Tibial nerve (tissue), 4 donors: ENCODE measurements around the gene NOTCH2. TPM values are rescaled to one million over a fixed set of nuclear protein-coding genes. Genes with fewer than 3 reads are reported as not detected.

ENCODE experiments used
- DNase-seq, 2 donors: peaks; one replicate each; pipeline ENCODE4 v3.0.0-alpha.2; 2019; ENCODE audit warnings: low spot score in 2 of 2
- H3K27ac ChIP-seq, 4 donors: fragments of 200-600 bp; sonication (generic) in 3 of 4; one replicate each; pipeline ENCODE4 v1.5.1; 2017 to 2019; ENCODE audit warnings: mild to moderate bottlenecking in 1 of 4
- H3K27me3 ChIP-seq, 2 donors: fragments of 200-600 bp; sonication (generic) in 1 of 2; one replicate each; pipeline versions ENCODE4 v1.5.1 to v1.6.0; 2017 to 2019
- H3K36me3 ChIP-seq, 3 donors: fragments of 200-600 bp; sonication (generic); one replicate each; pipeline ENCODE4 v1.5.1; 2018 to 2019
- H3K4me1 ChIP-seq, 4 donors: fragments of 200-600 bp; sonication (generic) in 3 of 4; one replicate each; pipeline ENCODE4 v1.5.1; 2017 to 2019
- H3K4me3 ChIP-seq, 4 donors: fragments of 200-600 bp; sonication (generic) in 3 of 4; one replicate each; pipeline ENCODE4 v1.5.1; 2017 to 2019; ENCODE audit warnings: mild to moderate bottlenecking in 1 of 4, moderate library complexity in 1 of 4
- H3K9me3 ChIP-seq, 4 donors: fragments of 200-600 bp; sonication (generic) in 3 of 4; one replicate each; pipeline ENCODE4 v1.5.1; 2017 to 2019
- EP300 ChIP-seq, 2 donors: sonication (generic); formaldehyde crosslinking; IDR thresholded peaks; one replicate each; pipeline ENCODE4 v1.6.1; 2017; ENCODE audit warnings: antibody characterized with exemption in 2 of 2, mild to moderate bottlenecking in 1 of 2
- POLR2A ChIP-seq, 2 donors: fragments of 450-650 bp; IDR thresholded peaks; one replicate each; pipeline ENCODE4 v1.6.1; 2017; ENCODE audit warnings: antibody characterized with exemption in 2 of 2, mild to moderate bottlenecking in 2 of 2, moderate library complexity in 2 of 2
- WGBS, 2 donors: methylation state at CpG; one replicate each; pipeline ENCODE4 v1.1.5; 2018; 5-methylcytosine and 5-hydroxymethylcytosine counted together
- total RNA-seq, 4 donors: library from RNA; depleted of rRNA; stranded (reverse); fragments of >200 nt; gene quantifications; one replicate each; pipeline ENCODE4 v1.1.0, GENCODE V29; 2016
- TF ChIP-seq, protein P1 (sequence below), 5 experiments: fragments of 200-600 bp in 3 of 5; fragments of 450-650 bp in 2 of 5; sonication (generic) in 3 of 5; IDR thresholded peaks; one replicate each; pipeline ENCODE4 v1.5.1; 2016 to 2019; ENCODE audit warnings: antibody characterized with exemption in 5 of 5, mild to moderate bottlenecking in 3 of 5, moderate library complexity in 2 of 5

NOTCH2 gene
- total RNA-seq, 4 donors from 2014 or later, result 86.7 to 110 (median 106) TPM

DNA sequence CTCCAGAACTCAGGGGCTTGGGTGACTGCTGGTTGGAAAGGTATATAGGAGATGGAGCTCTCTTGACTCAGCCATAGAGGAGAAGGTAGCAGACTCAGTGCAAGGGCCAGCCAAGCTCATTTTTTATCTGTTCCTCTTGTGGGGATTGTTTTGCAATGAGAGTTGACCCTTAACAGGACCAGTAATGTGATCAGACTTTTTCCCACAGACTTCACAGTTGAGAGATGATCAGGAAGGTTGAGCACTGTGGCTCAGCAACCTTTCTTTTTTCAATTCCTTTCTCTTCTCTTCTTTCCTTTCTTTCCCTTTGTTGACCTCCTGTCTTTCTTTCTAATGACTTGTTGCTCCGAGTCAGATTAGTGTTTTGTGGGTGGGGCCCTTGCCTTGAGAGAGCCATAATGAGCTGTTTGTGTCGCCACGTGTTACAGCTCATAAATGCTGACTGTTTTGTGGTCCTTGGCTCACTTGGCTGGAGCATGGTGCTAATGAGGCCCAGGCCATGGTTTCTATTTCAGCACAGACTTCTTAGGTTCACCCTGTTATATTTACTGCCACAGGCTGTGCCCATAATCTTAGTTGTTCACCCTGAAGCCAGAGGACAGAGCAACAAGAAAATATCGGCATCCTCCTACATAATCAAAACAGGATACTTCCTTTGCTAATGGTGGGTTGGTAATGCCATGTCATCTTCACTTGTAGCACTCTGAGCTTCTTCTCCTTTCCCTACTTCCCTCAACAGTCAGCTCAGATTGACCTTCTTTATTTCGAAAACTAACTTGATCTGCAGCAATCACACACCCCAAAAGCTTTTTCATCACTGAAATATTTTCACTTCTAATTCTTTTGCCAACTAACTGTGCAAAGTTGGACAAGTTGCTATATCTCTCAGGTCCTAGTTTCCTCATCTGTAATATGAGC, 187.1 kb downstream of the NOTCH2 start:
- Histone ChIP-seq H3K36me3 (no peaks in the 10 kb centered on the region), H3K27ac (no peak overlapping the region), H3K27me3 (no peaks in the 10 kb centered on the region), H3K9me3 (no peaks in the 10 kb centered on the region), H3K4me1 (peaks cover 0 to 6% (median 0%) of the 10 kb centered on the region in 4 donors), H3K4me3 (no peak overlapping the region)
- WGBS, 2 donors, result 34 to 41% methylated on average over 5 of the region's 5 CpGs
- TF ChIP-seq POLR2A (IDR thresholded peaks at IDR 0.05) (no peak), EP300 (IDR thresholded peaks at IDR 0.05) (no peak)
- TF ChIP-seq, protein P1, sequence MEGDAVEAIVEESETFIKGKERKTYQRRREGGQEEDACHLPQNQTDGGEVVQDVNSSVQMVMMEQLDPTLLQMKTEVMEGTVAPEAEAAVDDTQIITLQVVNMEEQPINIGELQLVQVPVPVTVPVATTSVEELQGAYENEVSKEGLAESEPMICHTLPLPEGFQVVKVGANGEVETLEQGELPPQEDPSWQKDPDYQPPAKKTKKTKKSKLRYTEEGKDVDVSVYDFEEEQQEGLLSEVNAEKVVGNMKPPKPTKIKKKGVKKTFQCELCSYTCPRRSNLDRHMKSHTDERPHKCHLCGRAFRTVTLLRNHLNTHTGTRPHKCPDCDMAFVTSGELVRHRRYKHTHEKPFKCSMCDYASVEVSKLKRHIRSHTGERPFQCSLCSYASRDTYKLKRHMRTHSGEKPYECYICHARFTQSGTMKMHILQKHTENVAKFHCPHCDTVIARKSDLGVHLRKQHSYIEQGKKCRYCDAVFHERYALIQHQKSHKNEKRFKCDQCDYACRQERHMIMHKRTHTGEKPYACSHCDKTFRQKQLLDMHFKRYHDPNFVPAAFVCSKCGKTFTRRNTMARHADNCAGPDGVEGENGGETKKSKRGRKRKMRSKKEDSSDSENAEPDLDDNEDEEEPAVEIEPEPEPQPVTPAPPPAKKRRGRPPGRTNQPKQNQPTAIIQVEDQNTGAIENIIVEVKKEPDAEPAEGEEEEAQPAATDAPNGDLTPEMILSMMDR (IDR thresholded peaks at IDR 0.05), result no peak
- DNase-seq, result no peak

DNA sequence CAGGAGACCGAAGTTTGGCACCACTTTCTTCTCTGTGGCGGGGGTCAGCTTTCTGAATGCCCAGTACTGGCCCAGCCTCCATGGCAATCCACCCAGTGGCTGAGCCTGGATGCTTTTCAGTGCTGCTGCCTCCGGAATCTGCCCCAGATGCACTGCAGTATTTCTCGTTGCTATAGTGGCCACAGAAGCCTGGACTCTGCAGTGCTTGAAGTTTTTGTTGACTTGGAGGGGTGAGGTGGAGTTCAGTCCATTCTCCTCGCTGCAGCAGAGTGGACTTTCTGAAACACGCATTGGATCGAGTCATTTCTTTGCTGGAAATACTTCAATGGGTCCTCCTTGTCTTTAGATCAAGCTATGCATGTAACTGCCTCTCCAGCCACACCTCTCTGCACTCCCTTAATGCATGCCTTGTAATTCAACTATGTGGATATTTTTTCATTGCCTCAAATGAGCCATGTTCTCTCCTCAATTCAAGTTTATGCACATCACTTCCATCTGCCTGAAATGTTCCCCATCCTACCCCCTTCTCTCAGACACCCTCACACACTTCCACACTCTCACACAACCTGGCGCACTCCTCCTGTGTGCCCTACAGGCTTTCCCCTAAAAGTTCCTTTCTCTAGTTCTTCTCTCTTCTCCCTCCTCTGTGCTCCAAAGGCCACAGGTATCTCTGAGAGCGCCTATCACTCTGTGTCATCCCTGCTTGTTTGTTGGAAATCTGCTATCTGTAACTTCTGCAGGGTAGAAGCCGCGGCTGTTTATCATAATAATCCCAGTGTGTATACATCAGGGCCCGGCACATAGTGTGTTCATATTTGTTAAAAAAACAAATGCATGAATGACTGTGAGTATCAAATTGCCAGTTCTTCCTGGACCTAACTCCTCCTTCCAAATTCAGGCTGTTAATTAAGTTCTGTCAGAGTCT, 189.7 kb downstream of the NOTCH2 start:
- Histone ChIP-seq H3K36me3 (no peaks in the 10 kb centered on the region), H3K27ac (no peak overlapping the region), H3K4me3 (no peak overlapping the region), H3K4me1 (peaks cover 0 to 6% (median 0%) of the 10 kb centered on the region in 4 donors), H3K9me3 (no peaks in the 10 kb centered on the region), H3K27me3 (no peaks in the 10 kb centered on the region)
- DNase-seq, result no peak
- WGBS, 2 donors, result 70 to 73% methylated on average over 12 of the region's 12 CpGs
- TF ChIP-seq POLR2A (IDR thresholded peaks at IDR 0.05) (no peak), EP300 (IDR thresholded peaks at IDR 0.05) (no peak)
- TF ChIP-seq, protein P1 (IDR thresholded peaks at IDR 0.05), result no peak

DNA sequence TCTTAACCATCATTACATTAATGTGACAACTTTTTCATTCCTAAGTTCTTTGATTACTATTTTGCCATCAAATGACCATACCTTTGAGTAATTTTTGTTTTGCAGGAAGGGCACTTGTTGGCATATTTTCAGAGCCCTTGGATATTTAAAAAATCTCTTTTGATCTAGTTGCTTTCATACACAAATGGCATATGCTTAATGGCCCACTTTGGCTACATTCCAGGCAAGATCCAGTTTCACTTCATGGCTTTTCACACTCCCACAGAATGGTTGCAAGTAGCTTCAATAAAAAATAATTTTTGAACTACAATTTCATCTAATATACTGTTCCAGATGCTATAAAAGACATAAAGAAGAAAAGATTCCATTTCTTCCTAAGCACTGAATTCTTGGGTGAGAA, 191.3 kb downstream of the NOTCH2 start:
- no peak for DNase-seq
- Histone ChIP-seq H3K4me1 (peaks cover 0 to 15% (median 0%) of the 10 kb centered on the region in 4 donors), H3K9me3 (no peaks in the 10 kb centered on the region), H3K27ac (no peak overlapping the region), H3K36me3 (no peaks in the 10 kb centered on the region), H3K27me3 (no peaks in the 10 kb centered on the region), H3K4me3 (no peak overlapping the region)
- TF ChIP-seq POLR2A (IDR thresholded peaks at IDR 0.05) (no peak), EP300 (IDR thresholded peaks at IDR 0.05) (no peak)
- TF ChIP-seq, protein P1 (IDR thresholded peaks at IDR 0.05), result no peak

DNA sequence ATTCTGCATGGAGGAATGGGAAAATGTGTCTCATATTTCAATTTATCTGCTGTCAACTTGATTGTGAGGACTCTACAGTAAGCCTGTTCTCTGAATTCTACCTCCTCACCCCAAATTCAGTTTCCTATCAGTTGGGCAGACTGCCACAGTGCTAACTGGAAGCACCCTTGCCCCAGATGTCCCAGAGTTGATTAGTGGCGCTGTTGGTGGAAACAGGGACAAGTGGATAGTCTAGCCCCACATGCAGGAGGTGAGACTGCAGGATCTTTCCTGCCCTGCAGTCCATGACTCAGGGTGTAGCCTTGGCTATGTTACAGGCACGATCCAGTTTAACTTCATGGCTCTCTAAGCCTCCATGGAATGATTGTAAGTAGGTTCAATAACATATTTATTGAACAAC, 195.3 kb downstream of the NOTCH2 start:
- Histone ChIP-seq H3K27me3 (no peaks in the 10 kb centered on the region), H3K36me3 (no peaks in the 10 kb centered on the region), H3K27ac (no peak overlapping the region), H3K4me3 (no peak overlapping the region), H3K4me1 (peaks cover 0 to 26% (median 0%) of the 10 kb centered on the region in 4 donors), H3K9me3 (no peaks in the 10 kb centered on the region)
- WGBS, 2 donors, result 78 to 81% methylated on average over 2 of the region's 2 CpGs
- TF ChIP-seq POLR2A (IDR thresholded peaks at IDR 0.05) (no peak), EP300 (IDR thresholded peaks at IDR 0.05) (no peak)
- TF ChIP-seq, protein P1 (IDR thresholded peaks at IDR 0.05), result no peak
- DNase-seq, result no peak
